Thyroid gland (tissue), 4 donors: Measurements from ENCODE around the gene MCEMP1.

Experiments
- CTCF ChIP-seq, 6 experiments: fragments of 200-600 bp in 3 of 6; fragments of 450-650 bp in 3 of 6; sonication (generic) in 3 of 6; IDR thresholded peaks; one replicate each; pipeline ENCODE4 v1.5.1; 2016 to 2019; ENCODE audit warnings: antibody characterized with exemption in 6 of 6, mild to moderate bottlenecking in 2 of 6, inconsistent platforms in 1 of 6, moderate library complexity in 1 of 6
- POLR2A ChIP-seq, 2 donors: fragments of 450-650 bp; IDR thresholded peaks; one replicate each; pipeline ENCODE4 v1.6.1; 2017; ENCODE audit warnings: antibody characterized with exemption in 2 of 2, mild to moderate bottlenecking in 2 of 2, moderate library complexity in 1 of 2

GRCh38 chr19:7654401-7654800 is 22.5 kb upstream of the MCEMP1 start:
- no peak for TF ChIP-seq CTCF (IDR thresholded peaks at IDR 0.05)
- TF ChIP-seq POLR2A (IDR thresholded peaks at IDR 0.05): no peak
